Measurements from ENCODE around the gene KRI1. TPM values are rescaled to one million over a fixed set of nuclear protein-coding genes. Genes with fewer than 3 reads are reported as not detected.
A peak's percentile ranks its signal among the peaks of the same experiment; 100 is the strongest.

The KRI1 gene
- total RNA-seq, 1 experiment from 2014 or later = 57.4 TPM

DNA sequence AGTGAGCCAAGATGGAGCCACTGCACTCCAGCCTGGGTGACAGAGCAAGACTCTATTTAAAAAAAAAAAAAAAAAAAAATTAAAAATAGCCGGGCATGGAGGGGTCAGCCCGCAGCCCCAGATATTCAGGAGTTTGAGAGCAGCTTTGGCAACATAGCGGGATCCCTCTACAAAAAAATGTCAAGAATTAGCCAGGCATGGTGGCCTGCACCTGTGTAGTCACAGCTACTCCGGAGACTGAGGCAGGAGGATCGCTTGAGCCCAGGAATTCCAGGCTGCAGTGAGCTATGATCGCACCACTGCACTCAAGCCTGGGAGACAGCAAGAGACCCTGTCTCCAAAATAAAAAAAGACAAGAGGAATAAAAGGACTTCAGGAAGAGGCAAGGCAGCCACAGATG is 20.6 kb upstream of the KRI1 start:
- H3K36me3 Mint-ChIP-seq (ENCODE audit: insufficient read depth in 1 of 3, low read depth in 3 of 3) = peaks cover 5 to 29% (median 27%) of the 10 kb centered on the region in 3 experiments
- H3K9me3 Mint-ChIP-seq = no peaks in the 10 kb centered on the region
- H3K4me3 Mint-ChIP-seq = peak overlapping the region; percentile 75 to 98
- Histone ChIP-seq H3K4me2 (ENCODE audit: insufficient read depth, insufficient read length, low read length) (peak overlapping the region; percentile 32), H2BK120ac (ENCODE audit: low read depth, low read length, poor library complexity, severe bottlenecking) (no peak overlapping the region), H2BK12ac (ENCODE audit: insufficient read length, low read depth, low read length) (no peak overlapping the region), H3K14ac (ENCODE audit: insufficient read depth, low read length) (no peak overlapping the region), H3K79me2 (ENCODE audit: insufficient read depth, low read length) (no peaks in the 10 kb centered on the region), H3K27me3 (ENCODE audit: insufficient read depth, low read length) (no peaks in the 10 kb centered on the region), H3K9ac (ENCODE audit: extremely low read depth, insufficient read length, low read length) (peak overlapping the region; percentile 16), H2AK5ac (ENCODE audit: insufficient read length, low read length) (no peak overlapping the region), H4K20me1 (ENCODE audit: control insufficient read depth, insufficient read depth, insufficient read length) (no peaks in the 10 kb centered on the region), H4K91ac (ENCODE audit: insufficient read length, low read depth, low read length) (no peak overlapping the region), H3K27ac (ENCODE audit: insufficient read length, low read depth, low read length) (no peak overlapping the region), H3K18ac (ENCODE audit: insufficient read length, low read depth, low read length) (no peak overlapping the region), H3K4me1 (ENCODE audit: insufficient read depth, low read length) (no peaks in the 10 kb centered on the region), H3K56ac (ENCODE audit: insufficient read length, low read depth, low read length) (no peak overlapping the region), H4K8ac (replicated peaks; ENCODE audit: insufficient read length, low read depth, low read length) (no peak overlapping the region), H3T11ph (ENCODE audit: low read length) (no peak overlapping the region), H3K4ac (ENCODE audit: low read depth, low read length) (no peak overlapping the region), H3K9me3 (ENCODE audit: control insufficient read depth, low read depth, low read length) (no peaks in the 10 kb centered on the region), H2BK20ac (ENCODE audit: low read depth, low read length, poor library complexity, severe bottlenecking) (no peak overlapping the region), H3K23me2 (ENCODE audit: insufficient read length, low read depth, low read length, poor library complexity, severe bottlenecking) (no peaks in the 10 kb centered on the region), H2BK15ac (ENCODE audit: low read depth, low read length) (no peak overlapping the region), H2BK5ac (ENCODE audit: insufficient read length, low read length) (no peak overlapping the region), H2AFZ (ENCODE audit: low read length) (no peak overlapping the region), H3K23ac (ENCODE audit: insufficient read length, low read depth, low read length) (no peak overlapping the region), H4K5ac (ENCODE audit: insufficient read length, low read depth, low read length) (no peak overlapping the region), H3K79me1 (ENCODE audit: insufficient read depth, low read depth, low read length, poor library complexity, severe bottlenecking) (no peaks in the 10 kb centered on the region)
- TF ChIP-seq, protein P1, sequence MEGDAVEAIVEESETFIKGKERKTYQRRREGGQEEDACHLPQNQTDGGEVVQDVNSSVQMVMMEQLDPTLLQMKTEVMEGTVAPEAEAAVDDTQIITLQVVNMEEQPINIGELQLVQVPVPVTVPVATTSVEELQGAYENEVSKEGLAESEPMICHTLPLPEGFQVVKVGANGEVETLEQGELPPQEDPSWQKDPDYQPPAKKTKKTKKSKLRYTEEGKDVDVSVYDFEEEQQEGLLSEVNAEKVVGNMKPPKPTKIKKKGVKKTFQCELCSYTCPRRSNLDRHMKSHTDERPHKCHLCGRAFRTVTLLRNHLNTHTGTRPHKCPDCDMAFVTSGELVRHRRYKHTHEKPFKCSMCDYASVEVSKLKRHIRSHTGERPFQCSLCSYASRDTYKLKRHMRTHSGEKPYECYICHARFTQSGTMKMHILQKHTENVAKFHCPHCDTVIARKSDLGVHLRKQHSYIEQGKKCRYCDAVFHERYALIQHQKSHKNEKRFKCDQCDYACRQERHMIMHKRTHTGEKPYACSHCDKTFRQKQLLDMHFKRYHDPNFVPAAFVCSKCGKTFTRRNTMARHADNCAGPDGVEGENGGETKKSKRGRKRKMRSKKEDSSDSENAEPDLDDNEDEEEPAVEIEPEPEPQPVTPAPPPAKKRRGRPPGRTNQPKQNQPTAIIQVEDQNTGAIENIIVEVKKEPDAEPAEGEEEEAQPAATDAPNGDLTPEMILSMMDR (conservative IDR thresholded peaks at IDR 0.05) = no peak
- H3K27ac Mint-ChIP-seq = peak overlapping the region; percentile 36 to 94 (median 65); a peak in 2 of 7 replicates
- peaks cover 9% of the 10 kb centered on the region for H3K27me3 Mint-ChIP-seq (ENCODE audit: low read depth)
- WGBS (ENCODE audit: extremely low coverage, insufficient read length, low lambda C conversion rate) = no CpG with 5 or more reads among the region's 6 CpGs
- DNase-seq = no peak
- H3K4me1 Mint-ChIP-seq = peaks cover 12 to 22% of the 10 kb centered on the region in 2 experiments
